Measurements from ENCODE around the gene GLRA3.

The GLRA3 gene

DNA sequence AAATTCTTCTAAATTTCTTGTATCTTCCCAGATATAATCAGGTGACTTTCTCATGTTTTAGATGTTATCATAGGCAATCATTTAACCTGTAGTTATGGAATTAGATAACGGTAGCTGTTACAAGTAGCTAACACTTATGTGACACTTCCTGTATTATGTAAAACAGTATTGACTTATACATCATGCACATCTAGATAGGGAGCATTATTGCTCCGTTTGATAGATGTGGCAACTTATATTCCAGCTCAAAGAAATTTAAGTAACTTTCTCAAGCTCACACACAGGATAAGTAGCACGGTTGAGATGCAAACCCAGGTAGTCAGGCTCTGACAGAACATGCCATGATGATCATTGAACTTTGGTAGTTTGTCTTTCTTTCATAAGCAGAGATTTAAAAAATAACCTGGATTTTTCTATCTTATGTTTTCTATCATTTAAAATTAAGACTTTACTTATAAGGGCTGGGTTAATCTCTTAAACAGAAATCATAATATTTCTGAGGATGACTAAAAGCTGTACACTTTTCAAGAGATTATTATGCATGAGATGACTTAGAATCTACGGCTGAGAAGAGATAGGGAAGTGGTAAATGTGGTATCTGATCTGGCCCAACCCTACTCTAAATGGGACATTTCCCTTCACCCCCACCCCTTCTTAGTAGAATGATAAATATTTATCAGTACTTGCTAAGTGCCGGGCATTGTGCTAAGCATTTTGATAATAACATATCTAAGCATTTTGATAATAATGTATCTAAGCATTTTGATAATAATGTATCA, 237.6 kb downstream of the GLRA3 start:
- DNase-seq (ENCODE audit: low read depth, low spot score), result no peak
- H3K4me1 ChIP-seq (ENCODE audit: insufficient read depth, insufficient read length), result no peaks in the 10 kb centered on the region
- H3K27me3 ChIP-seq (ENCODE audit: insufficient read depth, insufficient read length), result no peaks in the 10 kb centered on the region
- TF ChIP-seq SUZ12 (IDR thresholded peaks at IDR 0.05; ENCODE audit: extremely low read depth, insufficient read depth, insufficient read length) (no peak), ZNF274 (IDR thresholded peaks at IDR 0.05; ENCODE audit: low read depth, low read length) (no peak), YY1 (IDR thresholded peaks at IDR 0.05; ENCODE audit: insufficient read depth, insufficient read length) (no peak)
- no peak overlapping the region for H3K4me3 ChIP-seq (ENCODE audit: insufficient read length, low read depth)
- H3K9me3 ChIP-seq (ENCODE audit: insufficient read depth, low read length), result peaks cover 8% of the 10 kb centered on the region
- H3K36me3 ChIP-seq (ENCODE audit: insufficient read depth, insufficient read length, low read length), result no peaks in the 10 kb centered on the region
- H3K9ac ChIP-seq (ENCODE audit: insufficient read length, low read depth), result no peak overlapping the region

- Histone ChIP-seq H3K9ac (ENCODE audit: insufficient read length, low read depth) (no peak overlapping the region), H3K9me3 (ENCODE audit: insufficient read depth, low read length) (peaks cover 8% of the 10 kb centered on the region), H3K27me3 (ENCODE audit: insufficient read depth, insufficient read length) (no peaks in the 10 kb centered on the region), H3K4me3 (ENCODE audit: insufficient read length, low read depth) (no peak overlapping the region), H3K36me3 (ENCODE audit: insufficient read depth, insufficient read length, low read length) (no peaks in the 10 kb centered on the region), H3K4me1 (ENCODE audit: insufficient read depth, insufficient read length) (no peaks in the 10 kb centered on the region)
- TF ChIP-seq ZNF274 (IDR thresholded peaks at IDR 0.05; ENCODE audit: low read depth, low read length), result no peak
- no peak for TF ChIP-seq SUZ12 (IDR thresholded peaks at IDR 0.05; ENCODE audit: extremely low read depth, insufficient read depth, insufficient read length)
- no peak for TF ChIP-seq YY1 (IDR thresholded peaks at IDR 0.05; ENCODE audit: insufficient read depth, insufficient read length)
- DNase-seq (ENCODE audit: low read depth, low spot score), result no peak
Measured at GRCh38 chr4:174590336-174590735, 238.7 kb downstream of the GLRA3 start.

Measured in NT2/D1 (cell line).